Neural progenitor cell (in vitro differentiated cells): ENCODE results near the gene TNFRSF21.

Source experiments
- CTCF ChIP-seq: fragments of 200-600 bp; sonication (generic); IDR thresholded peaks from 2 replicates; pipeline ENCODE4 v1.5.1; 2017; ENCODE audit warnings: antibody characterized with exemption, mild to moderate bottlenecking
- EZH2phosphoT487 ChIP-seq: fragments of 200-600 bp; sonication (generic); IDR thresholded peaks from 2 replicates; pipeline ENCODE4 v1.6.1; 2017; ENCODE audit warnings: antibody characterized with exemption

- no peak for TF ChIP-seq CTCF
- no peak for TF ChIP-seq EZH2phosphoT487
These were observed 17.7 kb downstream of the TNFRSF21 start for GRCh38 chr6:47292027-47292426.
